Stomach (tissue), 4 donors: Measurements from ENCODE around the gene EPC1.

Experiments
- EP300 ChIP-seq: sonication (generic); formaldehyde crosslinking; IDR thresholded peaks from one replicate; pipeline ENCODE4 v1.6.1; 2017; ENCODE audit warnings: antibody characterized with exemption
- POLR2A ChIP-seq, 4 donors: fragments of 450-650 bp; IDR thresholded peaks; one replicate each; pipeline ENCODE4 v1.6.1; 2016; ENCODE audit warnings: antibody characterized with exemption in 4 of 4, control low read depth in 2 of 4, mild to moderate bottlenecking in 1 of 4, moderate library complexity in 1 of 4
- POLR2AphosphoS5 ChIP-seq, 3 donors: sonication (generic); formaldehyde crosslinking; IDR thresholded peaks; one replicate each; pipeline ENCODE4 v1.6.1; 2016; ENCODE audit warnings: antibody characterized with exemption in 3 of 3
- TF ChIP-seq, protein P1 (sequence below), 7 experiments: fragments of 450-650 bp in 4 of 7; fragments of 200-600 bp in 3 of 7; sonication (generic) in 3 of 7; IDR thresholded peaks; one replicate each; pipeline ENCODE4 v1.5.1; 2016 to 2019; ENCODE audit warnings: antibody characterized with exemption in 7 of 7, control low read depth in 2 of 7, mild to moderate bottlenecking in 1 of 7

DNA sequence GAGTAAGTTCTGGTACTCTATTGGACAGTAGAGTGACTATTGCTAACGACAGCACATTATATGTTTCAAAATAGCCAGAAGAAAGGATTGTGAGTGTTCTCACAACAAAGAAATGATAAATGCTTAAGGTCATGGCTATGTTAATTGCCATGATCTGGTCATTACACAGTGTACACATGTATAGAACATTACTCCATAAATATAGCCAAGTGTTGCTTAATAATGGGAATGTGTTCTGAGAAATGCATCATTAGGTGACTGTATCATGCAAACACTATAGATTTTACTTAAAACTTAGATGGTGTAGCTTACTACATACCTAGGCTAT, 19.6 kb downstream of the EPC1 start:
- TF ChIP-seq, protein P1, sequence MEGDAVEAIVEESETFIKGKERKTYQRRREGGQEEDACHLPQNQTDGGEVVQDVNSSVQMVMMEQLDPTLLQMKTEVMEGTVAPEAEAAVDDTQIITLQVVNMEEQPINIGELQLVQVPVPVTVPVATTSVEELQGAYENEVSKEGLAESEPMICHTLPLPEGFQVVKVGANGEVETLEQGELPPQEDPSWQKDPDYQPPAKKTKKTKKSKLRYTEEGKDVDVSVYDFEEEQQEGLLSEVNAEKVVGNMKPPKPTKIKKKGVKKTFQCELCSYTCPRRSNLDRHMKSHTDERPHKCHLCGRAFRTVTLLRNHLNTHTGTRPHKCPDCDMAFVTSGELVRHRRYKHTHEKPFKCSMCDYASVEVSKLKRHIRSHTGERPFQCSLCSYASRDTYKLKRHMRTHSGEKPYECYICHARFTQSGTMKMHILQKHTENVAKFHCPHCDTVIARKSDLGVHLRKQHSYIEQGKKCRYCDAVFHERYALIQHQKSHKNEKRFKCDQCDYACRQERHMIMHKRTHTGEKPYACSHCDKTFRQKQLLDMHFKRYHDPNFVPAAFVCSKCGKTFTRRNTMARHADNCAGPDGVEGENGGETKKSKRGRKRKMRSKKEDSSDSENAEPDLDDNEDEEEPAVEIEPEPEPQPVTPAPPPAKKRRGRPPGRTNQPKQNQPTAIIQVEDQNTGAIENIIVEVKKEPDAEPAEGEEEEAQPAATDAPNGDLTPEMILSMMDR (IDR thresholded peaks at IDR 0.05): no peak
- no peak for TF ChIP-seq EP300
- TF ChIP-seq POLR2AphosphoS5 (IDR thresholded peaks at IDR 0.05): no peak
- no peak for TF ChIP-seq POLR2A (IDR thresholded peaks at IDR 0.05)
